Naive thymus-derived CD8-positive, alpha-beta T cell (primary cell): ENCODE measurements around the gene GALNT12. TPM values are rescaled to one million over a fixed set of nuclear protein-coding genes. Genes with fewer than 3 reads are reported as not detected.

Experiments
- ATAC-seq, 2 donors: fragments of 150-1000 bp; cut with Tn5 transposase in 1 of 2; sonication (Bioruptor Pico), chemical (Tn5 transposase) in 1 of 2; 1 replicate in 1 of 2; 2 replicates in 1 of 2; pipeline ENCODE4 v1.10.0; 2021; ENCODE audit warnings: mild to moderate bottlenecking in 2 of 2, moderate library complexity in 2 of 2
- POLR2A ChIA-PET: fragments of 350-600 bp; sonication (Branson Sonifier 250); formaldehyde crosslinking; loops from one replicate; lab custom pipeline; 2021; ENCODE audit warnings: antibody characterized with exemption; lab: Charles Lee
- DNase-seq, 10 donors: peaks; one replicate each; pipeline versions ENCODE4 v3.0.0 to v3.0.0-alpha.2; 2020 to 2022
- H3K27ac Mint-ChIP-seq, 10 donors: one replicate each; pipeline ENCODE4 v1.8.0; 2020 to 2022; ENCODE audit warnings: mild to moderate bottlenecking in 10 of 10, mixed read lengths in 10 of 10, moderate library complexity in 4 of 10, inconsistent platforms in 1 of 10
- H3K27me3 Mint-ChIP-seq, 5 donors: one replicate each; pipeline ENCODE4 v1.8.0; 2021 to 2022; ENCODE audit warnings: mixed read lengths in 5 of 5
- H3K36me3 Mint-ChIP-seq, 3 donors: one replicate each; pipeline ENCODE4 v1.8.0; 2020 to 2022; ENCODE audit warnings: mixed read lengths in 3 of 3, mild to moderate bottlenecking in 2 of 3, inconsistent platforms in 1 of 3
- H3K4me1 Mint-ChIP-seq, 4 donors: one replicate each; pipeline ENCODE4 v1.8.0; 2021 to 2022; ENCODE audit warnings: mixed read lengths in 4 of 4
- H3K4me3 Mint-ChIP-seq, 10 donors: one replicate each; pipeline ENCODE4 v1.8.0; 2020 to 2022; ENCODE audit warnings: mild to moderate bottlenecking in 10 of 10, mixed read lengths in 10 of 10, moderate library complexity in 6 of 10, inconsistent platforms in 1 of 10
- H3K9me3 Mint-ChIP-seq, 9 donors: one replicate each; pipeline ENCODE4 v1.8.0; 2020 to 2022; ENCODE audit warnings: mixed read lengths in 9 of 9, mild to moderate bottlenecking in 3 of 9, inconsistent platforms in 1 of 9, moderate library complexity in 1 of 9
- polyA plus RNA-seq, 3 donors: library from polyadenylated mRNA; unstranded; fragments of 300-500 nt; fragmentation: Illumina TruSeq; gene quantifications; one replicate each; pipeline ENCODE4 v1.2.3, GENCODE V29; 2021
- total RNA-seq, 8 experiments: library from RNA in 2 of 8; stranded (reverse) in 2 of 8; gene quantifications; one replicate each; pipeline ENCODE4 v1.2.3 and lab custom pipeline; 2021 to 2026

GALNT12 gene
- total and polyA plus RNA-seq, 5 experiments from 2014 or later = 4.6 to 9.3 (median 8.4) TPM

- Mint-ChIP-seq H3K4me3 (peak overlapping the region; percentile 12 to 94 (median 77)), H3K9me3 (peaks cover 0 to 2% (median 0%) of the 10 kb centered on the region in 9 donors), H3K27me3 (peaks cover 0 to 2% (median 0%) of the 10 kb centered on the region in 5 donors), H3K36me3 (peaks cover 0 to 5% (median 2%) of the 10 kb centered on the region in 3 donors), H3K4me1 (peaks cover 24 to 40% (median 35%) of the 10 kb centered on the region in 4 donors), H3K27ac (no peak overlapping the region)
- POLR2A ChIA-PET = interaction anchor here (3.9 kb wide), 1 partner anchor 12 kb away, joined by 19 read pairs; the partner anchor contains the start of gene ANKS6
- DNase-seq (no peak), ATAC-seq (no peak)
Observed at GRCh38 chr9:98809311-98810101, 2.0 kb downstream of the GALNT12 start.

- Mint-ChIP-seq H3K27ac (no peak overlapping the region), H3K4me1 (peaks cover 26 to 40% (median 35%) of the 10 kb centered on the region in 4 donors)
- no peak for ATAC-seq
Observed at GRCh38 chr9:98810102-98810842, 2.8 kb downstream of the GALNT12 start.

GRCh38 chr9:98811051-98811650, 3.7 kb downstream of the GALNT12 start:
- Mint-ChIP-seq H3K4me3 (no peak overlapping the region), H3K36me3 (peaks cover 0 to 5% (median 2%) of the 10 kb centered on the region in 3 donors), H3K27ac (no peak overlapping the region), H3K4me1 (peaks cover 25 to 40% (median 35%) of the 10 kb centered on the region in 4 donors), H3K27me3 (no peaks in the 10 kb centered on the region), H3K9me3 (peaks cover 0 to 2% (median 0%) of the 10 kb centered on the region in 9 donors)
- no peak for DNase-seq
- POLR2A ChIA-PET = no interaction called here
- no peak for ATAC-seq

More at GRCh38 chr9:98810102-98810842, 2.8 kb downstream of the GALNT12 start:
- no peak for DNase-seq
- H3K36me3 Mint-ChIP-seq = peaks cover 0 to 5% (median 2%) of the 10 kb centered on the region in 3 donors
- H3K4me3 Mint-ChIP-seq = peak overlapping the region in 1 of 10 donors; percentile 42
- peaks cover 0 to 2% (median 0%) of the 10 kb centered on the region in 9 donors for H3K9me3 Mint-ChIP-seq
- no peaks in the 10 kb centered on the region for H3K27me3 Mint-ChIP-seq
- POLR2A ChIA-PET = no interaction called here

- Mint-ChIP-seq H3K36me3 (peaks cover 0 to 16% (median 14%) of the 10 kb centered on the region in 3 donors), H3K4me3 (no peak overlapping the region), H3K9me3 (peaks cover 0 to 2% (median 0%) of the 10 kb centered on the region in 9 donors), H3K27me3 (no peaks in the 10 kb centered on the region), H3K27ac (no peak overlapping the region), H3K4me1 (peaks cover 7 to 11% (median 9%) of the 10 kb centered on the region in 4 donors)
- POLR2A ChIA-PET = no interaction called here
- ATAC-seq (no peak), DNase-seq (no peak)
Observed at GRCh38 chr9:98815391-98815951, 8.0 kb downstream of the GALNT12 start.

- ATAC-seq = no peak
- H3K36me3 Mint-ChIP-seq = peaks cover 0 to 15% (median 15%) of the 10 kb centered on the region in 3 donors
- no peak overlapping the region for H3K4me3 Mint-ChIP-seq
- no peak overlapping the region for H3K27ac Mint-ChIP-seq
- no peak for DNase-seq
- no peaks in the 10 kb centered on the region for H3K9me3 Mint-ChIP-seq
- H3K4me1 Mint-ChIP-seq = peaks cover 4 to 12% (median 5%) of the 10 kb centered on the region in 4 donors
- H3K27me3 Mint-ChIP-seq = no peaks in the 10 kb centered on the region
- POLR2A ChIA-PET = no interaction called here
Observed at GRCh38 chr9:98818764-98819163, 11.3 kb downstream of the GALNT12 start.

- ATAC-seq (no peak), DNase-seq (no peak)
- Mint-ChIP-seq H3K4me3 (no peak overlapping the region), H3K27me3 (no peaks in the 10 kb centered on the region), H3K9me3 (no peaks in the 10 kb centered on the region), H3K27ac (no peak overlapping the region), H3K4me1 (peaks cover 4 to 12% (median 5%) of the 10 kb centered on the region in 4 donors), H3K36me3 (peaks cover 0 to 15% (median 15%) of the 10 kb centered on the region in 3 donors)
- POLR2A ChIA-PET = no interaction called here
Observed at GRCh38 chr9:98819231-98819630, 11.8 kb downstream of the GALNT12 start.

GRCh38 chr9:98821831-98822230, 14.4 kb downstream of the GALNT12 start:
- Mint-ChIP-seq H3K27ac (peak overlapping the region in 1 of 10 donors; percentile 72), H3K4me3 (no peak overlapping the region), H3K36me3 (peaks cover 0 to 22% (median 19%) of the 10 kb centered on the region in 3 donors), H3K27me3 (no peaks in the 10 kb centered on the region), H3K9me3 (no peaks in the 10 kb centered on the region), H3K4me1 (peaks cover 4 to 8% (median 5%) of the 10 kb centered on the region in 4 donors)
- DNase-seq = no peak
- no peak for ATAC-seq
- POLR2A ChIA-PET = no interaction called here

GRCh38 chr9:98822661-98823060, 15.2 kb downstream of the GALNT12 start:
- POLR2A ChIA-PET = no interaction called here
- Mint-ChIP-seq H3K36me3 (peaks cover 0 to 24% (median 17%) of the 10 kb centered on the region in 3 donors), H3K4me3 (no peak overlapping the region), H3K27ac (peak overlapping the region in 1 of 10 donors; percentile 68), H3K4me1 (peaks cover 4 to 8% (median 5%) of the 10 kb centered on the region in 4 donors), H3K9me3 (no peaks in the 10 kb centered on the region), H3K27me3 (no peaks in the 10 kb centered on the region)
- DNase-seq (no peak), ATAC-seq (no peak)

GRCh38 chr9:98823666-98824334, 16.3 kb downstream of the GALNT12 start:
- no peak overlapping the region for H3K4me3 Mint-ChIP-seq
- ATAC-seq = no peak

GRCh38 chr9:98825414-98825813, 17.9 kb downstream of the GALNT12 start:
- DNase-seq (no peak), ATAC-seq (no peak)
- no peaks in the 10 kb centered on the region for H3K9me3 Mint-ChIP-seq
- peak overlapping the region in 2 of 10 donors; percentile 27 to 40 for H3K27ac Mint-ChIP-seq
- H3K36me3 Mint-ChIP-seq = peaks cover 4 to 37% (median 8%) of the 10 kb centered on the region in 3 donors
- H3K4me1 Mint-ChIP-seq = peaks cover 0 to 8% (median 3%) of the 10 kb centered on the region in 4 donors
- H3K4me3 Mint-ChIP-seq = no peak overlapping the region
- H3K27me3 Mint-ChIP-seq = no peaks in the 10 kb centered on the region
- POLR2A ChIA-PET = interaction anchor here (1.6 kb wide), 1 partner anchor 18 kb away, joined by 5 read pairs; the partner anchor contains the start of gene GALNT12

More at GRCh38 chr9:98823666-98824334, 16.3 kb downstream of the GALNT12 start:
- no peak for DNase-seq
- H3K9me3 Mint-ChIP-seq = no peaks in the 10 kb centered on the region
- peak overlapping the region in 3 of 10 donors; percentile 5 to 42 (median 22) for H3K27ac Mint-ChIP-seq
- POLR2A ChIA-PET = no interaction called here
- peaks cover 4 to 8% (median 5%) of the 10 kb centered on the region in 4 donors for H3K4me1 Mint-ChIP-seq
- no peaks in the 10 kb centered on the region for H3K27me3 Mint-ChIP-seq
- peaks cover 0 to 28% (median 11%) of the 10 kb centered on the region in 3 donors for H3K36me3 Mint-ChIP-seq

GRCh38 chr9:98826716-98827115, 19.2 kb downstream of the GALNT12 start:
- no peaks in the 10 kb centered on the region for H3K9me3 Mint-ChIP-seq

More at GRCh38 chr9:98826716-98827115, 19.2 kb downstream of the GALNT12 start:
- no peak overlapping the region for H3K4me3 Mint-ChIP-seq
- POLR2A ChIA-PET = no interaction called here
- peaks cover 4 to 44% (median 10%) of the 10 kb centered on the region in 3 donors for H3K36me3 Mint-ChIP-seq
- H3K27me3 Mint-ChIP-seq = no peaks in the 10 kb centered on the region
- no peak for ATAC-seq
- no peak for DNase-seq
- H3K4me1 Mint-ChIP-seq = peaks cover 0 to 6% (median 3%) of the 10 kb centered on the region in 4 donors
- no peak overlapping the region for H3K27ac Mint-ChIP-seq
